PC-3 (cell line): Measurements from ENCODE around the gene SLC2A4. TPM values are rescaled to one million over a fixed set of nuclear protein-coding genes. Genes with fewer than 3 reads are reported as not detected.

ENCODE experiments used
- ATAC-seq: fragments of 200-7000 bp; cut with Tn5 transposase; 2 replicates; pipeline ENCODE4 v1.9.1; 2020; ENCODE audit warnings: mild to moderate bottlenecking, moderate library complexity
- BruUV-seq: library from RNA; stranded (reverse); fragments of 400-500 nt; replicated peaks from 2 replicates; lab custom pipeline; 2021; lab: Mats Ljungman, UMichigan
- CTCF ChIA-PET: fragments of 300-600 bp; sonication (Branson Sonifier 250); formaldehyde crosslinking; loops from one replicate; lab custom pipeline; 2022; ENCODE audit warnings: antibody characterized with exemption; lab: Charles Lee
- POLR2A ChIA-PET: fragments of 300-600 bp; sonication (Branson Sonifier 250); formaldehyde crosslinking; loops from one replicate; lab custom pipeline; 2022; ENCODE audit warnings: antibody characterized with exemption; ENCODE audit not compliant: unreplicated experiment; lab: Charles Lee
- DNase-seq: peaks from one replicate; pipeline ENCODE4 v3.0.0-alpha.2; 2015
- H2AFZ ChIP-seq: fragments of 300-600 bp; sonication (generic); 2 replicates; pipeline ENCODE4 v1.6.0; 2016; ENCODE audit warnings: antibody characterized with exemption, low read length
- H3F3A ChIP-seq: fragments of 300-600 bp; sonication (generic); one replicate; pipeline ENCODE4 v1.6.0; 2017; ENCODE audit warnings: antibody characterized with exemption, low read length, control low read depth, mild to moderate bottlenecking; ENCODE audit not compliant: unreplicated experiment
- H3K27ac ChIP-seq: fragments of 300-600 bp; sonication (generic); 2 replicates; pipeline ENCODE4 v1.5.1; 2016; ENCODE audit warnings: mild to moderate bottlenecking, low read length
- H3K27me3 ChIP-seq: fragments of 300-600 bp; sonication (generic); 2 replicates; pipeline ENCODE4 v1.6.1; 2016; ENCODE audit warnings: low read length, mixed read lengths
- H3K36me3 ChIP-seq: fragments of 300-600 bp; sonication (generic); 2 replicates; pipeline ENCODE4 v1.6.1; 2016; ENCODE audit warnings: low read depth, mixed run types, low read length, mixed read lengths
- H3K4me1 ChIP-seq: fragments of 300-600 bp; sonication (generic); 2 replicates; pipeline ENCODE4 v1.5.1; 2016; ENCODE audit warnings: low read length; ENCODE audit not compliant: insufficient read depth
- H3K4me2 ChIP-seq: fragments of 300-600 bp; sonication (generic); 2 replicates; pipeline ENCODE4 v1.6.0; 2016; ENCODE audit warnings: low read length
- H3K4me3 ChIP-seq: fragments of 300-600 bp; sonication (generic); 2 replicates; pipeline ENCODE4 v1.5.1; 2016; ENCODE audit warnings: mild to moderate bottlenecking, low read length, mixed read lengths
- H3K79me2 ChIP-seq: fragments of 300-600 bp; sonication (generic); 2 replicates; pipeline ENCODE4 v1.6.1; 2017; ENCODE audit warnings: low read length, mixed read lengths
- H3K9ac ChIP-seq: fragments of 300-600 bp; sonication (generic); 2 replicates; pipeline ENCODE4 v1.6.0; 2016; ENCODE audit warnings: mild to moderate bottlenecking, low read length
- H3K9me2 ChIP-seq: fragments of 300-600 bp; sonication (generic); replicated peaks from 2 replicates; pipeline ENCODE4 v1.6.1; 2016; ENCODE audit warnings: mixed run types, low read length, mixed read lengths
- H3K9me3 ChIP-seq: fragments of 300-600 bp; sonication (generic); 2 replicates; pipeline ENCODE4 v1.6.1; 2016; ENCODE audit warnings: low read length, mixed read lengths
- H4K20me1 ChIP-seq: fragments of 300-600 bp; sonication (generic); 2 replicates; pipeline ENCODE4 v1.6.1; 2016; ENCODE audit warnings: low read length, mixed read lengths
- CTCF ChIP-seq: fragments of 300-600 bp; sonication (generic); conservative IDR thresholded peaks from 2 replicates; pipeline ENCODE4 v1.5.1; 2017; ENCODE audit warnings: antibody characterized with exemption, low read depth, mild to moderate bottlenecking, low read length
- EZH2 ChIP-seq: fragments of 300-600 bp; sonication (generic); IDR thresholded peaks from one replicate; pipeline ENCODE4 v1.6.1; 2017; ENCODE audit warnings: antibody characterized with exemption, mild to moderate bottlenecking, low read length; ENCODE audit not compliant: unreplicated experiment
- EZH2phosphoT487 ChIP-seq: fragments of 300-600 bp; sonication (generic); IDR thresholded peaks from 2 replicates; pipeline ENCODE4 v1.6.1; 2018; ENCODE audit warnings: mild to moderate bottlenecking, antibody characterized with exemption, low read length, borderline replicate concordance
- intact Hi-C: fragments of 100-400 bp; cut with micrococcal nuclease; formaldehyde crosslinking; loops from 2 replicates; pipeline ENCODE4 v1.9.0; 2023
- total RNA-seq: library from RNA; depleted of rRNA; stranded (reverse); fragments of >200 nt; gene quantifications from 2 replicates; pipeline ENCODE4 v1.2.3, GENCODE V29; 2014

Gene SLC2A4
- total RNA-seq, 1 experiment from 2014 or later = 0.29 TPM

- intact Hi-C loops = no loop called here
- H3F3A ChIP-seq = no peaks in the 10 kb centered on the region
- no peaks in the 10 kb centered on the region for H3K9me2 ChIP-seq
- ATAC-seq (no peak), DNase-seq (no peak)
- ChIA-PET POLR2A (no interaction called here), CTCF (interaction anchor here (0.6 to 1.2 kb wide), 2 partner anchors 9 to 14 kb away, joined by 3 read pairs; no protein-coding TSS in a partner anchor)
- H3K36me3 ChIP-seq = no peaks in the 10 kb centered on the region
- no peak overlapping the region for H3K4me3 ChIP-seq
- no peaks in the 10 kb centered on the region for H3K79me2 ChIP-seq
- no peaks in the 10 kb centered on the region for H4K20me1 ChIP-seq
- H3K27me3 ChIP-seq = no peaks in the 10 kb centered on the region
- H2AFZ ChIP-seq = no peak overlapping the region
- BruUV-seq = no TSS peak
- TF ChIP-seq EZH2 = no peak
- no peak for TF ChIP-seq CTCF
- no peak for TF ChIP-seq EZH2phosphoT487
- no peak overlapping the region for H3K9ac ChIP-seq
- no peak overlapping the region for H3K27ac ChIP-seq
- no peak overlapping the region for H3K4me2 ChIP-seq
- peaks cover 10% of the 10 kb centered on the region for H3K4me1 ChIP-seq
- H3K9me3 ChIP-seq = no peaks in the 10 kb centered on the region
These were observed 1.3 kb downstream of the SLC2A4 start for GRCh38 chr17:7282752-7283321.

GRCh38 chr17:7283471-7284216 is 2.1 kb downstream of the SLC2A4 start:
- POLR2A ChIA-PET = no interaction called here
- CTCF ChIA-PET = no interaction called here

More at GRCh38 chr17:7283471-7284216, 2.1 kb downstream of the SLC2A4 start:
- Histone ChIP-seq H3K36me3 (no peaks in the 10 kb centered on the region), H3K9ac (no peak overlapping the region), H3K4me1 (peaks cover 10% of the 10 kb centered on the region), H3K4me2 (no peak overlapping the region), H3K9me2 (no peaks in the 10 kb centered on the region), H3K79me2 (no peaks in the 10 kb centered on the region), H3F3A (no peaks in the 10 kb centered on the region), H2AFZ (no peak overlapping the region), H3K27ac (no peak overlapping the region), H3K9me3 (no peaks in the 10 kb centered on the region), H3K4me3 (no peak overlapping the region), H3K27me3 (no peaks in the 10 kb centered on the region), H4K20me1 (no peaks in the 10 kb centered on the region)
- TF ChIP-seq CTCF = no peak
- no TSS peak for BruUV-seq
- ATAC-seq (no peak), DNase-seq (no peak)
- intact Hi-C loops = no loop called here
